Raji (cell line): Measurements from ENCODE around the gene CCDC136.

Source experiments
- POLR2A ChIP-seq: IDR thresholded peaks from 2 replicates; pipeline ENCODE4 v1.6.1; 2011; ENCODE audit warnings: low read depth, low read length, control low read depth; ENCODE audit not compliant: insufficient read depth

The CCDC136 gene

GRCh38 chr7:128831994-128832879 lies 40.5 kb downstream of the CCDC136 start:
- no peak for TF ChIP-seq POLR2A

GRCh38 chr7:128832880-128833147 lies 41.0 kb downstream of the CCDC136 start:
- no peak for TF ChIP-seq POLR2A

- no peak for TF ChIP-seq POLR2A
These were observed 41.6 kb downstream of the CCDC136 start for GRCh38 chr7:128833148-128833945.

DNA sequence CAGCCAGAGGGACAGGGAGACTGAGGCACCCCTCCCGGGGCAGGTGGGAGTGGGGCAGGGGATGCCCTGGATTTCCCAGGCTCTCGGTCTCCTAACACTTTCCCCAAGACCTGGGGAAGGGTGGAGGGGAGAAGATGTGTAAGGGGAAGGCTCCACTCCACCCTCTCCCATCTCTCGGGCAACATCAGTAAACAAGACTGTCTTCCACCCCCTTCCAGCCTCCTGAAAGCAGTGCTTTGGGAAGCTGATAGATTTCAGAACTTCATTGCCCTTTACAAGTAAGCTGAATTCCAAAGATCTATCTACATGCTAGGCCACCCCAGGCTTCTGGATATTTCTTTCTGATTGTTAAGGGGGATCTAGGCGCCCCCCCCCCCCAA lies 42.2 kb downstream of the CCDC136 start:
- TF ChIP-seq POLR2A: no peak

- TF ChIP-seq POLR2A: no peak
These were observed 43.5 kb downstream of the CCDC136 start for GRCh38 chr7:128835231-128835751.

- no peak for TF ChIP-seq POLR2A
These were observed 44.2 kb downstream of the CCDC136 start for GRCh38 chr7:128835790-128836641.

- no peak for TF ChIP-seq POLR2A
These were observed 45.1 kb downstream of the CCDC136 start for GRCh38 chr7:128836729-128837348.

DNA sequence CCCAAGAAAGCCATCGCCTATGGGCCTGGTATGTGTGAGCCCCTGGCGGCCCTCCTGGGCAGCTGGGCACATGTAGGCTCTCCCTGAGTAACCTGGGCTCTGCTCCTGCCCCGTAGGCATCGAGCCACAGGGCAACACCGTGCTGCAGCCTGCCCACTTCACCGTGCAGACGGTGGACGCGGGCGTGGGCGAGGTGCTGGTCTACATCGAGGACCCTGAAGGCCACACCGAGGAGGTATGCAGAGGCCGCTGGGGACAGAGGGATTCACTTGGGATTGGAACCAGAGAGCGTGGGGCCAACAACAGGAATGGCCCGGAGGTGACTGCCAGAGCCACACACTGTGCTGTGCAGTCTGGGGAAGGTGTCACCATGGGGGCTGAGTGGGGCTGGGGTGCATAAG lies 45.8 kb downstream of the CCDC136 start:
- TF ChIP-seq POLR2A: no peak

- no peak for TF ChIP-seq POLR2A
These were observed 46.5 kb downstream of the CCDC136 start for GRCh38 chr7:128838109-128838779.

DNA sequence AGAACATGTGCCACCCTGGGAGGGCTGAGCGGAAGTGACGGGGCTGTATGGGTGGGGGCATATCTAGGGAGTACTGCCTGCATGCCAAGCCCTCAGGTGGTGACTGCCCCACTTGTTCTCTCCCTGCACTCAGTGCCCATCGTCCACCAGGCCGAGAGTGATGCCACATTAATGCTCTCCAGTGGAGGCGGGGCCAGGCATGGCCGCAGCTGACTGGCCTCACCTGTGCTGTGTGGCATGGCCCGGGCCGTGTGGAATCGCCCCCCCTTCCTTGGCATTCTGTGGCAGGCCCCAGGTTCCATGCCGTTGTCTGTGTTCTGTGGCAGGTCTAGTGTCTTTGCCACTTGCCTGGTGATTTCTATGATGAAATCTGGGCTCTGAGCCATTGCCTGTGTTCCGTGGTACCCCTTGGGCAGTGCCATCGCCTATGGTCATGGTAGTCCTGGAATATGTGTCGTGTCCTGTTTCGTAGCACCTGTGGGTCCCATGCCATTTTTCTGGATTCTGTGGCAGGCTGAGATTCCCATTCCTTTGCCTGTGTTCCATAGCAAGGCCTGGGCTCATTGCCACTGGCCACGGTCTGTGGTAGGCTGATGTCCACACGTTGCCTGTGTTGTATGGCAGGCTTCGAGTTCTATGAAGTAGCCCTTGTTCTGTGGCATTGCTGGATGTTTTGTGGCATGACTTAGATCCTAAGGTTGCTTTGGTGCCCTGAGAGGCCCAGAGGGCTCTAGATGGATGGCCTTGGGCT lies 47.4 kb downstream of the CCDC136 start:
- TF ChIP-seq POLR2A: no peak

- TF ChIP-seq POLR2A: no peak
These were observed 48.0 kb downstream of the CCDC136 start for GRCh38 chr7:128839751-128840177.

- no peak for TF ChIP-seq POLR2A
These were observed 48.8 kb downstream of the CCDC136 start for GRCh38 chr7:128840326-128841170.
